ENCODE data around the gene MACROH2A2.

- TF ChIP-seq CTCF (IDR thresholded peaks at IDR 0.05; ENCODE audit: insufficient read depth, low read depth, low read length) = no peak
- no peak for TF ChIP-seq EZH2 (IDR thresholded peaks at IDR 0.05; ENCODE audit: insufficient read depth, low read length)
These were observed 95.9 kb downstream of the MACROH2A2 start for GRCh38 chr10:70148516-70148915.

Measured in astrocyte (in vitro differentiated cells and primary cell).